Stimulated activated naive CD8-positive, alpha-beta T cell treated with anti-CD3 and anti-CD28 coated beads, Interleukin-15, amount 100 ng/mL, for 72 hours (primary cell): Measurements from ENCODE around the gene CCNQ.
"Not testable (repeated sequence)": the region's sequence is repeated elsewhere in the genome, so short reads cannot be mapped to it uniquely, and the experiment has no call there.

Experiments
- ATAC-seq: fragments of 150-1000 bp; cut with Tn5 transposase; 2 replicates; pipeline ENCODE4 v1.10.0; 2021; ENCODE audit warnings: mild to moderate bottlenecking, moderate library complexity
- DNase-seq, 2 donors: peaks; one replicate each; pipeline ENCODE4 v3.0.0; 2021 to 2022
- H3K27ac Mint-ChIP-seq, 2 donors: one replicate each; pipeline ENCODE4 v1.8.0; 2022; ENCODE audit warnings: mild to moderate bottlenecking in 2 of 2, mixed read lengths in 2 of 2, moderate library complexity in 2 of 2
- H3K27me3 Mint-ChIP-seq: one replicate; pipeline ENCODE4 v1.8.0; 2022; ENCODE audit warnings: mixed read lengths
- H3K4me1 Mint-ChIP-seq: one replicate; pipeline ENCODE4 v1.8.0; 2022; ENCODE audit warnings: mild to moderate bottlenecking, mixed read lengths
- H3K4me3 Mint-ChIP-seq, 2 donors: one replicate each; pipeline ENCODE4 v1.8.0; 2022; ENCODE audit warnings: mild to moderate bottlenecking in 2 of 2, mixed read lengths in 2 of 2, moderate library complexity in 1 of 2
- H3K9me3 Mint-ChIP-seq, 2 donors: one replicate each; pipeline ENCODE4 v1.8.0; 2022; ENCODE audit warnings: mixed read lengths in 2 of 2

CCNQ gene

GRCh38 chrX:153611298-153612095 is 12.6 kb upstream of the CCNQ start:
- no peak overlapping the region for H3K27ac Mint-ChIP-seq
- H3K4me1 Mint-ChIP-seq = peaks cover 21% of the 10 kb centered on the region
- H3K9me3 Mint-ChIP-seq = no peaks in the 10 kb centered on the region
- H3K4me3 Mint-ChIP-seq = no peak overlapping the region
- DNase-seq = no peak
- no peak for ATAC-seq
- H3K27me3 Mint-ChIP-seq = no peaks in the 10 kb centered on the region

GRCh38 chrX:153610836-153611213 is 11.9 kb upstream of the CCNQ start:
- no peak overlapping the region for H3K27ac Mint-ChIP-seq
- H3K27me3 Mint-ChIP-seq = no peaks in the 10 kb centered on the region
- H3K4me1 Mint-ChIP-seq = peaks cover 21% of the 10 kb centered on the region
- H3K9me3 Mint-ChIP-seq = no peaks in the 10 kb centered on the region
- H3K4me3 Mint-ChIP-seq = peak overlapping the region; percentile 79 to 86
- DNase-seq = no peak
- no peak for ATAC-seq

DNA sequence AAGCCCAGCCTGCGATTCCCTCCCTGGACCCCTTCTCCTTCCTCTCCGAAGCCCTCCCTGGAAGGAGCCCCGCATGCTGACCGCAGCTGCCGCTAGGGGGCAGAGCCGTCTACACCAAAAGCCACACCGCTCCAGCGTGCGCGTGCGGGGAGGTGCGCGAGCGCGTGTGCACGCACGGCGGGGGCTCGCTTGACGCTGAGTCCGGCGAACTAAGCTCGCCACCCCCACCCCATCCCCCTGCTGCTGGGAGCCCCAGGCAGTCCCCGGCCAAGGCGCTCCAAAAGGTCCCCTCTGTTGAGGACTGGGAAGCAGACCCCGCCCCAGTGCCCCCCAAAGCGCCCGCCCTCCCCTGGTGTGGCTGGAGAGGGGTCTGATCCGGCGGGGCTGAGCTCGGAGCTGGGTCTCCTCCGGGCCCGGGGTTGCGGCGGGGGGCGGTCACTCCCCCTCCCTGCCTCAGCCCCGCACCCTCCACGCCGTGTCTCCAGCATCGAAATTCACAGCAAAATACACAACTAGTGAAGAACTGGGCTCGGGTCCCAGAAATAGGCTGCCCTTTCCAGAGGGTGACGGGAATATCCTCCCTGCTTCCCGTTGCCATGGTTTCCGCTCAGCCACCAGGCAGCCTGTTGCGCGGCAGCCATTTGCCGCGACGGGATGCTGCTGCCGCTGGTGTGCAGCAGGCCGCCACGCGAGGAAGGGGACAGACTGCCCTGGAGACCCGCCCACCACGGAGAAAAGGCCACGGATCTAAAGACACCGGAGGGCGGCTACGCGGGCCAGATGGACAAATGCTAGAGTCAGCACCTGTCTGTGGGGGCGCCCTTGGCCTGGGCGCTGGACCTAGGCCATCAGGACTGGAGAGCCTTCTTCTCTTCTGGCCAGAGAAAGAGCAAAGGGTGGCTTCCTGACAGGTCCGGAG is 11.2 kb upstream of the CCNQ start:
- peak overlapping the region; percentile 79 to 86 for H3K4me3 Mint-ChIP-seq
- peaks cover 21% of the 10 kb centered on the region for H3K4me1 Mint-ChIP-seq
- DNase-seq = peak; percentile 72 to 77
- H3K9me3 Mint-ChIP-seq = no peaks in the 10 kb centered on the region
- H3K27ac Mint-ChIP-seq = peak overlapping the region; percentile 40 to 78
- ATAC-seq = peak; percentile 95
- H3K27me3 Mint-ChIP-seq = no peaks in the 10 kb centered on the region

- no peak overlapping the region for H3K27ac Mint-ChIP-seq
- no peak for DNase-seq
- no peaks in the 10 kb centered on the region for H3K27me3 Mint-ChIP-seq
- H3K4me1 Mint-ChIP-seq = peaks cover 15% of the 10 kb centered on the region
- no peak overlapping the region for H3K4me3 Mint-ChIP-seq
- ATAC-seq = no peak
- no peaks in the 10 kb centered on the region for H3K9me3 Mint-ChIP-seq
Measured at GRCh38 chrX:153608806-153609205, 9.9 kb upstream of the CCNQ start.

DNA sequence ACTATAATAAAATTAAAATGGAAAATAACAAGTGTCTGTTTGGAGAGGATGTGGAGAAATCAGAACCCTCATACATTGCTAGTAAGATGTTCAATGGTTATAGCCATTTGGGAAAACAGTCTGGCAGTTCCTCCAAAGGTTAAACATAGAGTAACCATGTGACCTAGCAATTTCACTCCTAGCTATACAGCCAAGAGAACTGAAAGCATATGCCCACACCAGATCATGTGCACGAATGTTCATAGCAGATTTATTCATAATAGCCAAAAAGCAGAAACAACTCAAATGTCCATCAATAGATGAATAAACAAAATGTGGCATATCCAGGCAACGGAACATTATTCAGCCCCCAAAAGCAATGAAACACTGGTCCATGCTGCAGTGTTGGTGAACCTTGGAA is 9.4 kb upstream of the CCNQ start:
- no peak for DNase-seq
- Mint-ChIP-seq H3K4me1 (peaks cover 19% of the 10 kb centered on the region), H3K4me3 (no peak overlapping the region), H3K27me3 (no peaks in the 10 kb centered on the region), H3K9me3 (no peaks in the 10 kb centered on the region), H3K27ac (no peak overlapping the region)
- ATAC-seq = no peak

DNA sequence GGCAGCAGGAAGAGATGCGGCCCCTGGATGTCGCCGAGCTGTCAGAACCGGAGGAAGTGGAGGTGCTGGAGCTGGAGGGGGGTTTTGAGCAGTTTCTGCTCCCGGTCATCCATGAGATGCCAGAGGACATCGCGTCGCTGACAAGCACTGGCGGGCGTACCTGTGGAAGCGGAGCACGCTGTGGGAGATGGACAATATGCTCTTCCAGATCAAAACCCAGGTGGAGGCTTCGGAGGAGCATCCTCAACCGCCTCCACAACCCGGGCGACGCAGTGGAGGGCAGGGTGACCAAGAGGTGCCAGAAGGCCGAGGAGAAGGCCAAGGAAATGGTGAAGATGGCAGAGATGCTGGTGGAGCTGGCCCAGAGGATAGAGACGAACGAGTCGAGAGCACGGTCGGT is 7.6 kb upstream of the CCNQ start:
- Mint-ChIP-seq H3K27me3 (no peaks in the 10 kb centered on the region), H3K4me1 (peaks cover 22% of the 10 kb centered on the region), H3K27ac (no peak overlapping the region), H3K4me3 (no peak overlapping the region), H3K9me3 (no peaks in the 10 kb centered on the region)
- ATAC-seq = no peak
- DNase-seq = no peak

- not testable (repeated sequence) for H3K4me3 Mint-ChIP-seq, H3K27ac Mint-ChIP-seq, DNase-seq, H3K9me3 Mint-ChIP-seq, ATAC-seq, H3K27me3 Mint-ChIP-seq
- peaks cover 32% of the 10 kb centered on the region for H3K4me1 Mint-ChIP-seq
Measured at GRCh38 chrX:153604666-153605380, 5.9 kb upstream of the CCNQ start.

GRCh38 chrX:153603131-153603656 is 4.3 kb upstream of the CCNQ start:
- no peak overlapping the region for H3K27ac Mint-ChIP-seq
- H3K9me3 Mint-ChIP-seq = no peaks in the 10 kb centered on the region
- H3K4me1 Mint-ChIP-seq = peaks cover 26% of the 10 kb centered on the region
- H3K27me3 Mint-ChIP-seq = no peaks in the 10 kb centered on the region
- no peak for DNase-seq
- ATAC-seq = no peak
- H3K4me3 Mint-ChIP-seq = no peak overlapping the region

- ATAC-seq (no peak), DNase-seq (no peak)
- peaks cover 32% of the 10 kb centered on the region for H3K4me1 Mint-ChIP-seq
Measured at GRCh38 chrX:153602601-153603000, 3.7 kb upstream of the CCNQ start.

DNA sequence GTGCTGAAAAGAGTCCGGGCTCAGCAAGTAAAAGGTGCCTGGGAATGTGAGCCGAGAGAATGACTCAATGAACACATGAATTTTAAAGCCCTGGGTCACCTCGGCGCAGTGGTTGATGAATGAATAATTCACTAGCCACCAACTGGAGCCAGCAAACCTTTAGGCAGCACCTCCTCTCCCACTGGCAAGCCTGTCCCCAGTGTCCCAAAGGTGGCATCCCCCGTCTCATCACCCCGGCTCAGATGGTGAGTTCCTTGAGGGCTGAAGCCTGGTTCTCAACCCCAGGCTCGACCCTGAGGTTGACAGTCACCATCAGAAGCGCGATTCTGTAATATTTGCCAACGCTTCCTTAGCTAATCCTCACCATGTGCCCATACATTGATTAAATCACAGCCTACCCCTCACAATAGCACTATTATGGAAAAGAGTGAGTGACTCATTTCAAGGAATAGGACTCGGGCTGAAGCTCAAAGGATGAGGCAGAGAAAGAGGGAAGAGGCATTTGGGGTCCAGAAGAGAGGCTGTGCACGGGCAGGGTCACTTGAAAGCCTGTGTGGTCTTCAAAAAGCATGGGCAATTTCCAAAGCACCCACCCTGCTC is 2.7 kb upstream of the CCNQ start:
- ATAC-seq (no peak), DNase-seq (no peak)
- Mint-ChIP-seq H3K4me3 (no peak overlapping the region), H3K4me1 (peaks cover 39% of the 10 kb centered on the region), H3K9me3 (no peaks in the 10 kb centered on the region), H3K27me3 (no peaks in the 10 kb centered on the region), H3K27ac (no peak overlapping the region)

More at GRCh38 chrX:153602601-153603000, 3.7 kb upstream of the CCNQ start:
- Mint-ChIP-seq H3K9me3 (no peaks in the 10 kb centered on the region), H3K4me3 (no peak overlapping the region), H3K27me3 (no peaks in the 10 kb centered on the region), H3K27ac (no peak overlapping the region)

- H3K4me3 Mint-ChIP-seq = peak overlapping the region; percentile 83 to 94
- no peak overlapping the region for H3K27ac Mint-ChIP-seq
- no peaks in the 10 kb centered on the region for H3K9me3 Mint-ChIP-seq
- no peak for ATAC-seq
- peaks cover 44% of the 10 kb centered on the region for H3K4me1 Mint-ChIP-seq
- H3K27me3 Mint-ChIP-seq = no peaks in the 10 kb centered on the region
- no peak for DNase-seq
Measured at GRCh38 chrX:153600921-153601320, 2.0 kb upstream of the CCNQ start.

- ATAC-seq = no peak
- H3K27ac Mint-ChIP-seq = peak overlapping the region in 1 of 2 donors; percentile 82
- H3K4me1 Mint-ChIP-seq = peaks cover 44% of the 10 kb centered on the region
- H3K27me3 Mint-ChIP-seq = no peaks in the 10 kb centered on the region
- DNase-seq = no peak
- peak overlapping the region; percentile 83 to 94 for H3K4me3 Mint-ChIP-seq
- no peaks in the 10 kb centered on the region for H3K9me3 Mint-ChIP-seq
Measured at GRCh38 chrX:153600032-153600373, 1.1 kb upstream of the CCNQ start.

DNA sequence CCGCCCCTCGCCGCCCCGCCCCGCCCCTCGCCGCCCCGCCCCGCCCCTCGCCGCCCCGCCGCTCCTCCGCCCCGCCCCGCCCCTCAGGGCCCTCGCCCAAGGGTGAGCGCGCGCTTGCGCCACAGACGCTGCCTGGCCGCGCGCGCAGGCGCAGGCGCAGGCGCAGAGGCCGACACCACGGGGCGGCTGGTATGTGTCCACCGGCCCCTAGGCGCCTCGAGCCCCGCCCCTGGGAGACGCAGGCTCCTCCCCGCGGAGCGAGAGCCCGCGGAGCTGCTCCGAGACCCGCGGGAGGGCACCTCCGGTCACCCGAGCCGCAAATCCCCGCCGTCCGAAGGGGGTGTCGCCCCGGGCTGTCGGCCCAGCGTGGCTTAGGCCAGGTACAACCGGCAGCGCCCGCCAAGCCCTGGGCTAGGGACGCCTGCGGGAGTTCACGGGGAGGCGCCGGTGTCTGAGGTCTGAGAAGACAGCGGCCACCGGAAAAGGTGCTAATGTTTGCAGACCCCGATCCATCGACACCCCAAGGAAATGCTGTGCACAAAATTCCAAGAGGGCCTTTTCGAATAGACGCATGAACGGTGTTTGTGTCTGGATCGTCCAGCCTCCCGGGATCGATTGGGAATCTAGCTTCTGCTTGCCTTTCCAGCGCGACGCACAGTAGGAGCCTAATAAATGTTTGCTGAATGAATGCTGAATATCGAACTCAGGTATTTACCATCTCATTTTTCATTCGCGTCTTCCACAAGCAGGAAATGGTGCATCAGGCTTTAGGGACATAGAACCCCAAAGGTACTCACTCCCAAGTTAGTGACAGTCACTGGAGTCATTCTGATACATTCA is 473 bp upstream of the CCNQ start:
- H3K27ac Mint-ChIP-seq = no peak overlapping the region
- peaks cover 44% of the 10 kb centered on the region for H3K4me1 Mint-ChIP-seq
- H3K9me3 Mint-ChIP-seq = no peaks in the 10 kb centered on the region
- ATAC-seq = peak; percentile 89
- H3K4me3 Mint-ChIP-seq = peak overlapping the region; percentile 83 to 94
- H3K27me3 Mint-ChIP-seq = no peaks in the 10 kb centered on the region
- peak; percentile 84 to 89 for DNase-seq

GRCh38 chrX:153596981-153597750 is 1.8 kb downstream of the CCNQ start:
- H3K4me3 Mint-ChIP-seq = peak overlapping the region; percentile 86 to 89
- no peak for DNase-seq
- H3K4me1 Mint-ChIP-seq = peaks cover 37% of the 10 kb centered on the region
- no peak for ATAC-seq
- H3K27ac Mint-ChIP-seq = no peak overlapping the region
- H3K9me3 Mint-ChIP-seq = no peaks in the 10 kb centered on the region
- H3K27me3 Mint-ChIP-seq = no peaks in the 10 kb centered on the region
